ENCODE results near the gene TREH. TPM values are rescaled to one million over a fixed set of nuclear protein-coding genes. Genes with fewer than 3 reads are reported as not detected.

TREH gene
- total RNA-seq, 1 experiment from 2014 or later, result not detected

- H3K9me3 ChIP-seq (ENCODE audit: control insufficient read depth, low read depth, low read length), result no peaks in the 10 kb centered on the region
- no peak overlapping the region for H4K8ac ChIP-seq (replicated peaks; ENCODE audit: insufficient read length, low read depth, low read length)
- no CpG with 5 or more reads among the region's 6 CpGs for WGBS (ENCODE audit: extremely low coverage, insufficient read length, low lambda C conversion rate)
- H3K23me2 ChIP-seq (ENCODE audit: insufficient read length, low read depth, low read length, poor library complexity, severe bottlenecking), result peaks cover 9% of the 10 kb centered on the region
- H4K5ac ChIP-seq (ENCODE audit: insufficient read length, low read depth, low read length), result no peak overlapping the region
- no peak overlapping the region for H3K9ac ChIP-seq (ENCODE audit: extremely low read depth, insufficient read length, low read length)
- no peak overlapping the region; a peak in 1 of 7 replicates for H3K27ac Mint-ChIP-seq
- H3K9me3 Mint-ChIP-seq, result no peaks in the 10 kb centered on the region
- H3K36me3 Mint-ChIP-seq (ENCODE audit: insufficient read depth in 1 of 3, low read depth in 3 of 3), result peaks cover 9 to 53% (median 35%) of the 10 kb centered on the region in 3 experiments
- H2AFZ ChIP-seq (ENCODE audit: low read length), result no peak overlapping the region
- H3K4me1 ChIP-seq (ENCODE audit: insufficient read depth, low read length), result 0 out of 2 replicates have a peak, but pooled peaks cover 2% of the 10 kb centered on the region
- no peak overlapping the region for H3K23ac ChIP-seq (ENCODE audit: insufficient read length, low read depth, low read length)
- no peak overlapping the region for H3K56ac ChIP-seq (ENCODE audit: insufficient read length, low read depth, low read length)
- no peak overlapping the region for H2BK120ac ChIP-seq (ENCODE audit: low read depth, low read length, poor library complexity, severe bottlenecking)
- no peaks in the 10 kb centered on the region for H4K20me1 ChIP-seq (ENCODE audit: control insufficient read depth, insufficient read depth, insufficient read length)
- no peaks in the 10 kb centered on the region for H3K79me1 ChIP-seq (ENCODE audit: insufficient read depth, low read depth, low read length, poor library complexity, severe bottlenecking)
- H2BK20ac ChIP-seq (ENCODE audit: low read depth, low read length, poor library complexity, severe bottlenecking), result no peak overlapping the region
- no peak overlapping the region for H2BK5ac ChIP-seq (ENCODE audit: insufficient read length, low read length)
- H3K27ac ChIP-seq (ENCODE audit: insufficient read length, low read depth, low read length), result no peak overlapping the region
- no peak for DNase-seq
- TF ChIP-seq, protein P1, sequence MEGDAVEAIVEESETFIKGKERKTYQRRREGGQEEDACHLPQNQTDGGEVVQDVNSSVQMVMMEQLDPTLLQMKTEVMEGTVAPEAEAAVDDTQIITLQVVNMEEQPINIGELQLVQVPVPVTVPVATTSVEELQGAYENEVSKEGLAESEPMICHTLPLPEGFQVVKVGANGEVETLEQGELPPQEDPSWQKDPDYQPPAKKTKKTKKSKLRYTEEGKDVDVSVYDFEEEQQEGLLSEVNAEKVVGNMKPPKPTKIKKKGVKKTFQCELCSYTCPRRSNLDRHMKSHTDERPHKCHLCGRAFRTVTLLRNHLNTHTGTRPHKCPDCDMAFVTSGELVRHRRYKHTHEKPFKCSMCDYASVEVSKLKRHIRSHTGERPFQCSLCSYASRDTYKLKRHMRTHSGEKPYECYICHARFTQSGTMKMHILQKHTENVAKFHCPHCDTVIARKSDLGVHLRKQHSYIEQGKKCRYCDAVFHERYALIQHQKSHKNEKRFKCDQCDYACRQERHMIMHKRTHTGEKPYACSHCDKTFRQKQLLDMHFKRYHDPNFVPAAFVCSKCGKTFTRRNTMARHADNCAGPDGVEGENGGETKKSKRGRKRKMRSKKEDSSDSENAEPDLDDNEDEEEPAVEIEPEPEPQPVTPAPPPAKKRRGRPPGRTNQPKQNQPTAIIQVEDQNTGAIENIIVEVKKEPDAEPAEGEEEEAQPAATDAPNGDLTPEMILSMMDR (conservative IDR thresholded peaks at IDR 0.05), result no peak
- H3K27me3 Mint-ChIP-seq (ENCODE audit: low read depth), result no peaks in the 10 kb centered on the region
- no peak overlapping the region for H3K18ac ChIP-seq (ENCODE audit: insufficient read length, low read depth, low read length)
- H3K14ac ChIP-seq (ENCODE audit: insufficient read depth, low read length), result no peak overlapping the region
- no peak overlapping the region for H3K4me2 ChIP-seq (ENCODE audit: insufficient read depth, insufficient read length, low read length)
- H2AK5ac ChIP-seq (ENCODE audit: insufficient read length, low read length), result no peak overlapping the region
- no peak overlapping the region for H4K91ac ChIP-seq (ENCODE audit: insufficient read length, low read depth, low read length)
- H3K4me1 Mint-ChIP-seq, result peaks cover 27 to 32% of the 10 kb centered on the region in 2 experiments
- H3K79me2 ChIP-seq (ENCODE audit: insufficient read depth, low read length), result no peaks in the 10 kb centered on the region; the same call in 1 of the 2 replicates
- H3T11ph ChIP-seq (ENCODE audit: low read length), result no peak overlapping the region
- no peak overlapping the region for H3K4ac ChIP-seq (ENCODE audit: low read depth, low read length)
- H3K27me3 ChIP-seq (ENCODE audit: insufficient read depth, low read length), result no peaks in the 10 kb centered on the region
- H2BK12ac ChIP-seq (ENCODE audit: insufficient read length, low read depth, low read length), result no peak overlapping the region
- no peak overlapping the region for H2BK15ac ChIP-seq (ENCODE audit: low read depth, low read length)
- no peak overlapping the region for H3K4me3 Mint-ChIP-seq
These were observed 54.3 kb downstream of the TREH start for GRCh38 chr11:118625036-118625690.

All from H9 (cell line).